Smooth muscle cell (in vitro differentiated cells): ENCODE data around the gene CDC42SE2. TPM values are rescaled to one million over a fixed set of nuclear protein-coding genes. Genes with fewer than 3 reads are reported as not detected.

Experiments used
- DNase-seq: peaks from one replicate; lab custom pipeline; 2025; ENCODE audit not compliant: unreplicated experiment; lab: John Stamatoyannopoulos, UW
- H2AFZ ChIP-seq: fragments of 200-600 bp; sonication (generic); 2 replicates; pipeline ENCODE4 v1.6.0; 2016; ENCODE audit warnings: antibody characterized with exemption, low read depth, mild to moderate bottlenecking
- H3F3A ChIP-seq: fragments of 200-600 bp; sonication (generic); 2 replicates; pipeline ENCODE4 v1.6.0; 2017; ENCODE audit warnings: antibody characterized with exemption, low read depth
- H3K27ac ChIP-seq: fragments of 200-600 bp; sonication (generic); 2 replicates; pipeline ENCODE4 v1.5.1; 2016; ENCODE audit warnings: low read depth, mild to moderate bottlenecking
- H3K27me3 ChIP-seq: fragments of 200-600 bp; sonication (generic); 2 replicates; pipeline ENCODE4 v1.6.1; 2016; ENCODE audit warnings: low read depth, mild to moderate bottlenecking
- H3K36me3 ChIP-seq: fragments of 200-600 bp; sonication (generic); 2 replicates; pipeline ENCODE4 v1.5.1; 2016; ENCODE audit warnings: low read depth
- H3K4me1 ChIP-seq: fragments of 200-600 bp; sonication (generic); 2 replicates; pipeline ENCODE4 v1.5.1; 2016; ENCODE audit warnings: low read depth
- H3K4me2 ChIP-seq: fragments of 200-600 bp; sonication (generic); 2 replicates; pipeline ENCODE4 v1.6.0; 2016; ENCODE audit warnings: mild to moderate bottlenecking
- H3K4me3 ChIP-seq: fragments of 200-600 bp; sonication (generic); 2 replicates; pipeline ENCODE4 v1.5.1; 2016; ENCODE audit warnings: mild to moderate bottlenecking
- H3K79me2 ChIP-seq: fragments of 200-600 bp; sonication (generic); 2 replicates; pipeline ENCODE4 v1.6.0; 2016; ENCODE audit warnings: low read depth, mild to moderate bottlenecking
- H3K9ac ChIP-seq: fragments of 200-600 bp; sonication (generic); 2 replicates; pipeline ENCODE4 v1.6.0; 2016; ENCODE audit warnings: low read depth
- H3K9me3 ChIP-seq: fragments of 200-600 bp; sonication (generic); replicated peaks from 2 replicates; pipeline ENCODE4 v1.5.1; 2016; ENCODE audit warnings: low read depth
- H4K20me1 ChIP-seq: fragments of 200-600 bp; sonication (generic); 2 replicates; pipeline ENCODE4 v1.6.0; 2016; ENCODE audit warnings: low read depth
- WGBS: methylation state at CpG from one replicate; pipeline ENCODE4 v1.1.7; 2016; ENCODE audit warnings: low lambda C conversion rate; 5-methylcytosine and 5-hydroxymethylcytosine counted together
- polyA plus RNA-seq: library from polyadenylated mRNA; unstranded; fragments of >200 nt; fragmentation: Nextera tagmentation; extraction: Ambion mirVana; gene quantifications from 2 replicates; pipeline ENCODE4 v1.2.1, GENCODE V29; 2016
- total RNA-seq: library from RNA; depleted of rRNA; stranded (reverse); fragments of >200 nt; gene quantifications from 2 replicates; pipeline ENCODE4 v1.2.3, GENCODE V29; 2014
- TF ChIP-seq, protein P1 (sequence below): fragments of 200-600 bp; sonication (generic); IDR thresholded peaks from 2 replicates; pipeline ENCODE4 v1.5.1; 2017; ENCODE audit warnings: borderline replicate concordance, mild to moderate bottlenecking, antibody characterized with exemption; ENCODE audit not compliant: insufficient read depth, poor library complexity, severe bottlenecking

CDC42SE2 gene
- total and polyA plus RNA-seq, 2 experiments from 2014 or later, result 12.6 to 24.0 TPM

DNA sequence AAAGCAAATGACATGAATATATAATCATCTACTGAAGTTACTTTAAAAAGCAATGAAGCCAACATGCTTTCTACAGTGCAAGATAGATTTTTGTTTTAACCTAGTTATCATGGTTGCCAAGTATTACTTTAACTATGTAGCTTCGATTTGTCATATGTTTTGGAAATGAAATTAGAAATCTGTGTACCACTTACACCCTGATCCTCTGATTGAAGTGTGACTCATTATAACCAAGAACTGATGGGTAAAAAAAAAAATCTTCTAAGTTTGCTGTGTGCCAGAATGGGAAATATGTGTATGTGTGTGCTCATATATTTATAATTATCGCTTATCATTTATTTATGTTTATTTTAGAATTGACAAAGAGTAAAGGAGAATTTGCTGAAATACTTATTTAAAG, 9.1 kb upstream of the CDC42SE2 start:
- Histone ChIP-seq H2AFZ (no peak overlapping the region), H4K20me1 (no peaks in the 10 kb centered on the region), H3K9me3 (no peaks in the 10 kb centered on the region), H3K9ac (no peak overlapping the region), H3K4me3 (no peak overlapping the region), H3K4me1 (no peaks in the 10 kb centered on the region), H3K36me3 (no peaks in the 10 kb centered on the region), H3K27me3 (no peaks in the 10 kb centered on the region), H3K79me2 (no peaks in the 10 kb centered on the region), H3F3A (no peaks in the 10 kb centered on the region), H3K27ac (no peak overlapping the region), H3K4me2 (no peak overlapping the region)
- no peak for DNase-seq
- TF ChIP-seq, protein P1, sequence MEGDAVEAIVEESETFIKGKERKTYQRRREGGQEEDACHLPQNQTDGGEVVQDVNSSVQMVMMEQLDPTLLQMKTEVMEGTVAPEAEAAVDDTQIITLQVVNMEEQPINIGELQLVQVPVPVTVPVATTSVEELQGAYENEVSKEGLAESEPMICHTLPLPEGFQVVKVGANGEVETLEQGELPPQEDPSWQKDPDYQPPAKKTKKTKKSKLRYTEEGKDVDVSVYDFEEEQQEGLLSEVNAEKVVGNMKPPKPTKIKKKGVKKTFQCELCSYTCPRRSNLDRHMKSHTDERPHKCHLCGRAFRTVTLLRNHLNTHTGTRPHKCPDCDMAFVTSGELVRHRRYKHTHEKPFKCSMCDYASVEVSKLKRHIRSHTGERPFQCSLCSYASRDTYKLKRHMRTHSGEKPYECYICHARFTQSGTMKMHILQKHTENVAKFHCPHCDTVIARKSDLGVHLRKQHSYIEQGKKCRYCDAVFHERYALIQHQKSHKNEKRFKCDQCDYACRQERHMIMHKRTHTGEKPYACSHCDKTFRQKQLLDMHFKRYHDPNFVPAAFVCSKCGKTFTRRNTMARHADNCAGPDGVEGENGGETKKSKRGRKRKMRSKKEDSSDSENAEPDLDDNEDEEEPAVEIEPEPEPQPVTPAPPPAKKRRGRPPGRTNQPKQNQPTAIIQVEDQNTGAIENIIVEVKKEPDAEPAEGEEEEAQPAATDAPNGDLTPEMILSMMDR, result no peak
- WGBS, result 98% methylated on average over 2 of the region's 2 CpGs

DNA sequence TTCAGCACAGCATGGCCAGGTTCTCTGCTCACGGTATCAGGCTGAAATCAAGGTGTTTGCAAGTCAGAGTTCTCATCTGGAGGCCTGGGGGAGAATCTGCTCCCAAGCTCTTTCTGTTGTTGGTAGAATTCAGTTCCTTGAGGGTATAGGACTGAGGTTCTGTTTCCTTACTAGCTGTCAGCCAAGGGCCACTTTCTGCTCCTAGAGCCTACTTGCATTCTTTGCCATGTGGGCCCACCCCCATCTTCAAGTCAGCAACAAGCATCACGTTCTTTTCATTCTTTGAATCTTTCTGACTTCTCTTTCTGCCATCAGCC, 7.4 kb upstream of the CDC42SE2 start:
- H3F3A ChIP-seq, result no peaks in the 10 kb centered on the region
- H3K27me3 ChIP-seq, result no peaks in the 10 kb centered on the region
- H3K4me1 ChIP-seq, result no peaks in the 10 kb centered on the region
- H3K9ac ChIP-seq, result no peak overlapping the region
- 59% methylated on average over 2 of the region's 2 CpGs for WGBS
- H3K4me3 ChIP-seq, result no peak overlapping the region
- H3K36me3 ChIP-seq, result no peaks in the 10 kb centered on the region
- H3K27ac ChIP-seq, result no peak overlapping the region
- TF ChIP-seq, protein P1, result no peak
- no peaks in the 10 kb centered on the region for H3K79me2 ChIP-seq
- no peaks in the 10 kb centered on the region for H3K9me3 ChIP-seq
- H2AFZ ChIP-seq, result no peak overlapping the region
- no peak overlapping the region for H3K4me2 ChIP-seq
- H4K20me1 ChIP-seq, result no peaks in the 10 kb centered on the region
- no peak for DNase-seq

DNA sequence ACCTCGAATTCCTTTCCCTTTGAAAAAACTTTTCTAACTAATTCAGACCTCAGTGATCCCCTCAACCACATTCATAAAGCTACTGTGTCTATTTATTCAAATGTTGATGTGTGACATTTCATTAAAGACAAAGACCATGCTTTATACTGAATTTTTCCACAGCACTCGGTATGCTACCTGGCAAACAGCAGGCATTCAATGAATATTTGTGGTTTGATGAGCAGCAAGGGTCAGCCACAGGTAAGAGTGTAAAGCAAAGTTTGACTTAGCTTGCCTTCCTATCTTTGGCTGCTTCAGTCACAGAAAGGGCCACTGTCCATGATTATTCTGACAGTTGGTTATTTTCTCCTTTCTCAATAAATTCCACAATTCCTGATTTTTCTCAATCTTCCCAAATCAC, 5.1 kb upstream of the CDC42SE2 start:
- Histone ChIP-seq H3K4me1 (no peaks in the 10 kb centered on the region), H2AFZ (no peak overlapping the region), H3K27me3 (no peaks in the 10 kb centered on the region), H3K9me3 (no peaks in the 10 kb centered on the region), H3K4me3 (no peak overlapping the region), H3K79me2 (no peaks in the 10 kb centered on the region), H4K20me1 (no peaks in the 10 kb centered on the region), H3K27ac (no peak overlapping the region), H3F3A (no peaks in the 10 kb centered on the region), H3K36me3 (no peaks in the 10 kb centered on the region), H3K4me2 (no peak overlapping the region), H3K9ac (no peak overlapping the region)
- no peak for DNase-seq
- TF ChIP-seq, protein P1, result no peak
- 54% methylated on average over 2 of the region's 2 CpGs for WGBS

- no peaks in the 10 kb centered on the region for H3K9me3 ChIP-seq
- no peaks in the 10 kb centered on the region for H3K27me3 ChIP-seq
- H3K4me3 ChIP-seq, result no peak overlapping the region
- no peaks in the 10 kb centered on the region for H3F3A ChIP-seq
- no peak overlapping the region for H3K9ac ChIP-seq
- H3K4me1 ChIP-seq, result no peaks in the 10 kb centered on the region
- no peaks in the 10 kb centered on the region for H3K36me3 ChIP-seq
- no peak for DNase-seq
- TF ChIP-seq, protein P1, result no peak
- no peak overlapping the region for H3K27ac ChIP-seq
- no peaks in the 10 kb centered on the region for H4K20me1 ChIP-seq
- peaks cover 2% of the 10 kb centered on the region for H3K79me2 ChIP-seq
- no peak overlapping the region for H2AFZ ChIP-seq
- H3K4me2 ChIP-seq, result no peak overlapping the region
Observed at GRCh38 chr5:131259326-131259725, 4.5 kb upstream of the CDC42SE2 start.
